H9 (cell line): ENCODE measurements around the gene DUSP5. TPM values are rescaled to one million over a fixed set of nuclear protein-coding genes. Genes with fewer than 3 reads are reported as not detected.

Experiments
- DNase-seq: peaks from one replicate; pipeline ENCODE4 v3.0.0-alpha.2; 2017
- H2AFZ ChIP-seq: one replicate; pipeline ENCODE4 v1.6.1; 2013; ENCODE audit warnings: mild to moderate bottlenecking, low read length, control low read depth, moderate library complexity
- H2AK5ac ChIP-seq: 2 replicates; pipeline ENCODE4 v1.6.1; 2013; ENCODE audit warnings: low read length, control low read depth, mixed read lengths; ENCODE audit not compliant: insufficient read length
- H2BK120ac ChIP-seq: one replicate; pipeline ENCODE4 v1.6.1; 2013; ENCODE audit warnings: low read depth, mild to moderate bottlenecking, low read length, control low read depth, inconsistent platforms; ENCODE audit not compliant: poor library complexity, severe bottlenecking
- H2BK12ac ChIP-seq: 2 replicates; pipeline ENCODE4 v1.6.1; 2013; ENCODE audit warnings: low read length, control low read depth, mixed read lengths, low read depth; ENCODE audit not compliant: insufficient read length
- H2BK15ac ChIP-seq: 2 replicates; pipeline ENCODE4 v1.6.1; 2013; ENCODE audit warnings: low read depth, low read length, control low read depth
- H2BK20ac ChIP-seq: one replicate; pipeline ENCODE4 v1.6.1; 2013; ENCODE audit warnings: low read depth, mild to moderate bottlenecking, low read length, control low read depth, inconsistent platforms; ENCODE audit not compliant: poor library complexity, severe bottlenecking
- H2BK5ac ChIP-seq: 2 replicates; pipeline ENCODE4 v1.6.1; 2013; ENCODE audit warnings: low read length, control low read depth, mixed read lengths; ENCODE audit not compliant: insufficient read length
- H3K14ac ChIP-seq: 2 replicates; pipeline ENCODE4 v1.6.1; 2013; ENCODE audit warnings: low read length, control low read depth; ENCODE audit not compliant: insufficient read depth
- H3K18ac ChIP-seq: 2 replicates; pipeline ENCODE4 v1.6.1; 2013; ENCODE audit warnings: low read depth, mild to moderate bottlenecking, mixed read lengths, low read length, control low read depth; ENCODE audit not compliant: insufficient read length
- H3K23ac ChIP-seq: 2 replicates; pipeline ENCODE4 v1.6.1; 2013; ENCODE audit warnings: low read length, control low read depth, mixed read lengths, low read depth; ENCODE audit not compliant: insufficient read length
- H3K23me2 ChIP-seq: 2 replicates; pipeline ENCODE4 v1.6.1; 2013; ENCODE audit warnings: low read depth, mild to moderate bottlenecking, mixed read lengths, low read length, control low read depth; ENCODE audit not compliant: insufficient read length, poor library complexity, severe bottlenecking
- H3K27ac ChIP-seq: 2 replicates; pipeline ENCODE4 v1.5.1; 2013; ENCODE audit warnings: low read length, control low read depth, mixed read lengths, low read depth; ENCODE audit not compliant: insufficient read length
- H3K27me3 ChIP-seq: 2 replicates; pipeline ENCODE4 v1.6.1; 2013; ENCODE audit warnings: low read length, control low read depth, inconsistent platforms; ENCODE audit not compliant: insufficient read depth
- H3K4ac ChIP-seq: 2 replicates; pipeline ENCODE4 v1.6.1; 2013; ENCODE audit warnings: low read depth, mild to moderate bottlenecking, control low read depth, inconsistent platforms, low read length, moderate library complexity
- H3K4me1 ChIP-seq: 2 replicates; pipeline ENCODE4 v1.6.1; 2013; ENCODE audit warnings: low read length, control low read depth, inconsistent platforms; ENCODE audit not compliant: insufficient read depth
- H3K4me2 ChIP-seq: 2 replicates; pipeline ENCODE4 v1.6.1; 2013; ENCODE audit warnings: low read length, control low read depth, mixed read lengths; ENCODE audit not compliant: insufficient read length, insufficient read depth
- H3K56ac ChIP-seq: 2 replicates; pipeline ENCODE4 v1.6.1; 2013; ENCODE audit warnings: low read depth, mild to moderate bottlenecking, mixed read lengths, low read length, control low read depth; ENCODE audit not compliant: insufficient read length
- H3K79me1 ChIP-seq: 2 replicates; pipeline ENCODE4 v1.6.1; 2013; ENCODE audit warnings: low read depth, mild to moderate bottlenecking, moderate library complexity, low read length, control low read depth, inconsistent platforms; ENCODE audit not compliant: insufficient read depth, poor library complexity, severe bottlenecking
- H3K79me2 ChIP-seq: 2 replicates; pipeline ENCODE4 v1.6.1; 2013; ENCODE audit warnings: low read length, control low read depth, inconsistent platforms; ENCODE audit not compliant: insufficient read depth
- H3K9ac ChIP-seq: 2 replicates; pipeline ENCODE4 v1.6.1; 2013; ENCODE audit warnings: low read length, control low read depth, mixed read lengths; ENCODE audit not compliant: insufficient read length; ENCODE audit errors: extremely low read depth
- H3K9me3 ChIP-seq: one replicate; pipeline ENCODE4 v1.6.1; 2013; ENCODE audit warnings: low read depth, low read length, inconsistent platforms; ENCODE audit not compliant: control insufficient read depth
- H3T11ph ChIP-seq: one replicate; pipeline ENCODE4 v1.6.1; 2013; ENCODE audit warnings: mild to moderate bottlenecking, low read length, control low read depth, inconsistent platforms
- H4K20me1 ChIP-seq: one replicate; pipeline ENCODE4 v1.6.1; 2013; ENCODE audit not compliant: control insufficient read depth, insufficient read length, insufficient read depth
- H4K5ac ChIP-seq: 2 replicates; pipeline ENCODE4 v1.6.1; 2013; ENCODE audit warnings: low read depth, mild to moderate bottlenecking, mixed read lengths, low read length, control low read depth; ENCODE audit not compliant: insufficient read length
- H4K8ac ChIP-seq: replicated peaks from 2 replicates; pipeline ENCODE4 v1.6.1; 2013; ENCODE audit warnings: low read length, control low read depth, mixed read lengths, low read depth; ENCODE audit not compliant: insufficient read length
- H4K91ac ChIP-seq: 2 replicates; pipeline ENCODE4 v1.6.1; 2013; ENCODE audit warnings: low read depth, mild to moderate bottlenecking, moderate library complexity, mixed read lengths, low read length, control low read depth; ENCODE audit not compliant: insufficient read length
- H3K27ac Mint-ChIP-seq, 3 experiments: 2 replicates in 2 of 3; 3 replicates in 1 of 3; pipeline ENCODE4 v1.8.0; 2020 to 2021; ENCODE audit warnings: mixed read lengths in 3 of 3, mild to moderate bottlenecking in 1 of 3, moderate library complexity in 1 of 3
- H3K27me3 Mint-ChIP-seq: 2 replicates; pipeline ENCODE4 v1.8.0; 2021; ENCODE audit warnings: low read depth, mild to moderate bottlenecking, moderate library complexity, mixed read lengths
- H3K36me3 Mint-ChIP-seq, 3 experiments: 2 replicates in 2 of 3; 3 replicates in 1 of 3; pipeline ENCODE4 v1.8.0; 2020 to 2021; ENCODE audit warnings: low read depth in 3 of 3, mixed read lengths in 3 of 3; ENCODE audit not compliant: insufficient read depth in 1 of 3
- H3K4me1 Mint-ChIP-seq, 2 experiments: 2 replicates each; pipeline ENCODE4 v1.8.0; 2020; ENCODE audit warnings: mixed read lengths in 2 of 2
- H3K4me3 Mint-ChIP-seq, 2 experiments: 2 replicates in 1 of 2; 3 replicates in 1 of 2; pipeline ENCODE4 v1.8.0; 2020 to 2021; ENCODE audit warnings: mild to moderate bottlenecking in 2 of 2, mixed read lengths in 2 of 2, moderate library complexity in 1 of 2
- H3K9me3 Mint-ChIP-seq, 2 experiments: 2 replicates in 1 of 2; 3 replicates in 1 of 2; pipeline ENCODE4 v1.8.0; 2020; ENCODE audit warnings: mild to moderate bottlenecking in 2 of 2, mixed read lengths in 2 of 2, moderate library complexity in 1 of 2
- CTCF ChIP-seq: fragments of 200-600 bp; sonication (generic); conservative IDR thresholded peaks from 3 replicates; pipeline ENCODE4 v1.8.0; 2021; ENCODE audit warnings: antibody characterized with exemption, mild to moderate bottlenecking
- WGBS: extraction: QIAGEN DNeasy Blood & Tissue Kit; methylation state at CpG from one replicate; pipeline ENCODE4 v1.1.7; 2013; ENCODE audit warnings: missing lambda C conversion rate, low lambda C conversion rate, mixed read lengths; ENCODE audit not compliant: insufficient read length; ENCODE audit errors: extremely low coverage; 5-methylcytosine and 5-hydroxymethylcytosine counted together
- total RNA-seq: library from RNA; stranded (reverse); gene quantifications from 2 replicates; pipeline ENCODE4 v1.2.1, GENCODE V29; 2021

The DUSP5 gene
- total RNA-seq, 1 experiment from 2014 or later: 29.3 TPM

- H3K9me3 Mint-ChIP-seq: no peaks in the 10 kb centered on the region
- Histone ChIP-seq H3K27me3 (no peaks in the 10 kb centered on the region), H4K5ac (no peak overlapping the region), H3K79me2 (no peaks in the 10 kb centered on the region), H3K4ac (no peak overlapping the region), H3K18ac (no peak overlapping the region), H4K20me1 (no peaks in the 10 kb centered on the region), H3K56ac (no peak overlapping the region), H3T11ph (no peak overlapping the region), H3K79me1 (no peaks in the 10 kb centered on the region), H3K4me1 (no peaks in the 10 kb centered on the region), H3K23me2 (no peaks in the 10 kb centered on the region), H3K9me3 (no peaks in the 10 kb centered on the region), H4K91ac (no peak overlapping the region), H3K9ac (no peak overlapping the region), H2BK20ac (no peak overlapping the region), H3K4me2 (no peak overlapping the region), H2AFZ (no peak overlapping the region), H2BK5ac (no peak overlapping the region), H2BK120ac (no peak overlapping the region), H2BK12ac (no peak overlapping the region), H3K23ac (no peak overlapping the region), H4K8ac (no peak overlapping the region), H3K14ac (no peak overlapping the region), H2BK15ac (no peak overlapping the region), H3K27ac (no peak overlapping the region), H2AK5ac (no peak overlapping the region)
- H3K36me3 Mint-ChIP-seq: no peaks in the 10 kb centered on the region
- no peak overlapping the region for H3K4me3 Mint-ChIP-seq
- no peak overlapping the region for H3K27ac Mint-ChIP-seq
- TF ChIP-seq CTCF: no peak
- no peaks in the 10 kb centered on the region; the same call in none of the 2 replicates for H3K27me3 Mint-ChIP-seq
- DNase-seq: no peak
- WGBS: no CpG with 5 or more reads among the region's 6 CpGs
- H3K4me1 Mint-ChIP-seq: peaks cover 6 to 9% of the 10 kb centered on the region in 2 experiments
These were observed 48.4 kb downstream of the DUSP5 start for GRCh38 chr10:110546077-110546476.
